GM19324 (cell line): Measurements from ENCODE around the gene SMAD3.

ENCODE experiments used
- ATAC-seq: cut with Tn5 transposase; IDR thresholded peaks from one replicate; pipeline ENCODE4 v1.9.1; 2021; ENCODE audit warnings: mild to moderate bottlenecking, moderate library complexity; ENCODE audit not compliant: unreplicated experiment, low FRiP score

SMAD3 gene

GRCh38 chr15:67175643-67176071 lies 110.3 kb downstream of the SMAD3 start:
- ATAC-seq = no peak

DNA sequence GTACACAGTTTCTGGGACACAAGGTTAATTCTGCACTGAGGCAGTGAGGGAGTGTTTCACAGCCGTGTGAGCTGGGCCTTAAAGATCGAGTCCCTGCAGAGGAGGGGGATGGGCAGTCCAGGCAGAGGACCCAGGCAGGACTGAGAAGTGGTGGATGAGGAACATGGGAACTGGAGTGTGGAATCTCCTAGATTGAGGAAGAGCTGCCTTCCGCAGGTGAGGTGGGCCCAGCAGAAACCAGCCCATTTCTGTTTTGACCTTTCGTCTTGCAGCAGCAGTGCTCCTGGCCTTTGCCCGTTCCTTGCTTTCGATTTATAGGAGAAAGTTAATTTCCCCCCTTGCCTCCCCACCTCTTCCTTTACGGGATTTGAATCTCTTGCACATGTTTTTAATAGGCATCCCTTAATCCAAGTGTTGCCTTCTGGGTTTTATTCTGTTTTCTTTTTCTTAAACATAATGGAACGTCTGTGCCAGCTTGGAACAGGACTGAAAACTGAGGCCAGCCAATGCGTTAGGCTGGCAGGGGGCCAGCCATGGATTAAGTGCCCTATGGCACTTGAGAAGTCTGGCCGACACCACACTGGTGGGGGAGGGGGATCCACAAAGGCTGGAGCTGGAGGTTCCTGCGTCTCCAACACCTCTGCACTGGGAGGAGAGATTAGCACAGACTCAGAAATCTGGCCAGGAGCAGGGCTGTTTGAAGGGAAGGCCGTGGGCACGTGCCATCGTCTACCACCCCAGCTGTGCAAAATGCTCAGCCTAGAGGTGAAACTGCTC lies 111.0 kb downstream of the SMAD3 start:
- ATAC-seq = no peak

DNA sequence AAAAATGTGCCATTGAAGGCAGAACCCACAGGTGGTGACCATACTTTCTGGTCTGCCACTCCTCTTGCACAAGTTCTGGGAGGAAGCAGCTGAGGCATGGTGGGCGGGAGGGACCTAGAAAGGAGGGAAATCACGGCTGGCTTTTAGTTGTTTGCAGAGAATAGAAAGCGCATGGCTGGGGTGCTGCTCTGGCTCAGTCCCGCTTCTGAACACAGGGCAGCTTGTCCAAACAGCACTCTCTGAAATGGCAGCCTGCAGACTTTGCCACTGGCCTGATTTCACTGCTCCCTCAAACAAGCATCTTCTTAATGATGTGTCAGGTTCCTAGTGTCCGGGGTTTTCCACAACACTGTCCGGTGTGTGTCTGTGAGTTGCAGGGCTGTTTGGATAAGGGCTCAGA lies 112.3 kb downstream of the SMAD3 start:
- ATAC-seq = no peak

DNA sequence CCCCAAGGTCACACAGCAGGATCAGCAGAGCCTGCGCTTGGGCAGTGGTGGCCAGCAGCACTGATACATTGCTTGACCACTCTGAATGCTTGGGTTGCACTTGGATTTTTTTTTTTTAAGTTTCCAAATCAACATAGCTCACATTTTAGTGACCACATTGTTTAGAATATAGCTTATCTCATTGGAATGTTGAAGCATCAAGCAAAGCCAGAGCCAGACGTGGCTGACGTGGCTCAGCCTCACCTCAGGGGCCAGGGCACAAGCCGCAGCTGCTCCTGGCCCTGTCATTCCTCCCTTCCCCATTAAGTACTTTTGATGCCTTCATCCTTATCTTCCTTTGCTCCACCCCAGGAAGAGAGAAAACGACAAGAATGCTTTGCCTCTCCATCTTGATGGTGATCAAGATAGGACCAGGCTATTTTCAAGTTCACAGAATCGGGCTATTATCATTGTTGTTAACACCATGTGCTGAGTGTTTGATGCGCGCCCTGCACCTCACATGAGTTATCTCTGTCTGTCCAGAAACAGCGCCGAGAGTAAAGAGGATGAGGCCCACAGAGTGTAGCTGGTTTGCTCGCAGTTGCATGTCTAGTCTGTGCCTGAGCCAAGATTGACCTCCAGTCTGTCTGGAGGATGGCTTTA lies 113.3 kb downstream of the SMAD3 start:
- no peak for ATAC-seq

- ATAC-seq = no peak
Measured at GRCh38 chr15:67179411-67179995, 114.1 kb downstream of the SMAD3 start.

DNA sequence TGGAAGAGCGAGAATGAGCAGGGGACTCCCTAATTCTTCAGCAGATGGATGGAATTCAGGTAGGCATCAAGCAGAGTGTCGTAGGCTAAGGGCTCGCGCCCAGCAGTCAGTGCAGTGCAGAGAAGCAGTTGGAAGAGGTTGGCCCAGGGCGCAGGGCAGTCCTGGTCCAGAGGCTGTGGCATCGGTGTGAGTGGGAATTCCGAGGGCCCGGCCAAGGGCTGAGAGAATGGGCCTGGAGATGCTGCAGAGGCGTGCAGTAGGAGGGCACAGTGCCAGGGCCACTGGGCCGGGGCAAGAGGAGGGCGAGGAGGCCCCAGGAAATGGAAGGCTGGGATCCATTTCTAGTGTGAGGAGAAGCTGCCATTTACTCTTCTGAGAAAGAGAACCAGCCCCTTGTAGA lies 114.6 kb downstream of the SMAD3 start:
- no peak for ATAC-seq

DNA sequence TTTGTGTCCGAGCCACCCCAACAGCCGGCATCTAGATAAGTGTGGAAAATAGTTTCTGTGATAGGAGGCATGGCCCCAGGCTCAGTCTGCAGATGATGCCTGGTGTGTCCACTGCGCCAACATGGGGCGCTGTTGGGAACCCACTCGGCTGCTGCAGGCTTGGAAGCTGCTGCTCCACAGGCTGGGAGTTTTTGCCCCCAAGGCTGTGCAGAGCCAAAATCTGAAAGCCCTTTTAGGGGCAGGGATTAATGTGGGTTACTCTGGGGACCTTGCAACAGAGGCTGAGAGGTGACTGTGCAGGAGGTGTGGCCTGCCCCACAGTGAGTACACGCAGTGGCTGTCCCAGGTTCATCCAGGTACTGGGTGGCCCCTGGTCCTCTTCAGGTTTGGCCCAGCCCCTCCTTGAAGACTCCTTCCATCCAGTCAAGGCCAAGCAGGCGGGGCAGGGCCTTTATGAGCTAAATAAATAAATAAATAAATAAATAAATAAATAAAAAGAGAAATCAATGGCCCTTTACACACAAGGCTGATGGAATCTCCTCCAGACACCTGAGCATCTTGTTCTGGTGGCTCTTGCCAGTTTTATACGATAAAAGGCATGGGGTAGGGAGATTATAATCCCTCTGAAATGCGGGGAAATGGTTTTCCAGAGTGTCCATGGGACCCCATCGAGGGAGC lies 115.3 kb downstream of the SMAD3 start:
- no peak for ATAC-seq

- ATAC-seq = no peak
Measured at GRCh38 chr15:67181221-67181639, 115.8 kb downstream of the SMAD3 start.

DNA sequence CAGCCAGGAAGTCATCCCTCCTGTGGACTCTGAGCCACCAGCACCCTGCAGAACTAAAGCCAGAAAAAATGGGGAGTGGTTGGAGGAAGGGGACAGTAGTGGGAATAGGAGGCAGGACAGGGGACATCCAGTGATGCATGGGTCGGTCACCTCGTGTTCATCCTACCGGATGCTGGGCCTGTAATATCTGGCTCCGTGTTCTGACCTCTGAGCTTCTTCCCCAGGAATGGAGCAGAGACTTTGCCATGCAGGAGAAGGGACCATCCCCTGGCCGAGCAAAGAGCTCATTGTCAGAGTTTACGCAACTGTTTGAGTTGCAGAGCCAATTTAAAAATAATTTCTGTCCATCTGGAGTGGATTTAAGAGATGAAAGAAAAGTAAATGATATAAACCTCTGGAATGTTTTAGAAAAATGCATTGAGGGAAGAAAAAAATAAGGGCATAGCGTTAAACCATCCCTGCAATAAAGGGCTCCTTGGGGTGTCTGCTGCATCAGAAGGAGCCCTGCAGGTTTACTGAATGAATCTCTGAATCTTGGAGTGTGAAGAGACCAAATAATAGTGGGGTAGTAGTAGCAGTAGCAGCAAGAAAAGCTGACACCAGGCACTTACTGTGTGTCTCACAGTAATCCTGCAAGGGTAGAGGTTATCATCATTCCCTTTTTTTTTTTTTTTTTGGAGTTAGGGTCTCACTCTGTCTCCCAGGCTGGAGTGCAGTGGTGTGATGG lies 118.2 kb downstream of the SMAD3 start:
- ATAC-seq = no peak

DNA sequence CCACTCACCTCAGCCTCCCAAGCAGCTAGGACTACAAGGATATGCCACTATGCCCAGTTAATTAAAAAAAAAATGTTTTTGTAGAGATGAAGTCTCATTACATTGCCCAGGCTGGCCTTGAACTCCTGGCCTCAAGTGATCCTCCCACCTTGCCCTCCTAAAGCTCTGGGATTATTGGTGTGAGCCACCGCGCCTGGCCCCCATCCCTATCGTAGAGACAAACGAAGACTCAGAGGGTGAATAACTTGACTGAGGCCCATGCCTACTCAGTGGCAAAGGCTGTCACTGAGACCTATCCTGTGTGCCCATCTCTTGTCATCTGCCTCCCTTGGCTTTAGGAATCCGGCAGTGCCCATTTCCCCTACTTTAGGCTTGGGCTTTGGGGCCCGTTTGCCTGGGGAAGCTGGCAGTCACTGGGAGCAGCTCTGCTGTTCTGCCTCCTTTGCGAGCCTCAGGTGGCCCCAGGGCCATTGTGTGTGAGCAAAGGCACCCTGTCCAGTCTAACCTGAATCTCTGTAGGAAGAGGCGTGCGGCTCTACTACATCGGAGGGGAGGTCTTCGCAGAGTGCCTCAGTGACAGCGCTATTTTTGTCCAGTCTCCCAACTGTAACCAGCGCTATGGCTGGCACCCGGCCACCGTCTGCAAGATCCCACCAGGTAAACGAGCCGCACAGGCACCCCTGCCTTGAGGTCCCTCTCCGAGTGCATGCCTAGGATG lies 119.0 kb downstream of the SMAD3 start:
- ATAC-seq = no peak

DNA sequence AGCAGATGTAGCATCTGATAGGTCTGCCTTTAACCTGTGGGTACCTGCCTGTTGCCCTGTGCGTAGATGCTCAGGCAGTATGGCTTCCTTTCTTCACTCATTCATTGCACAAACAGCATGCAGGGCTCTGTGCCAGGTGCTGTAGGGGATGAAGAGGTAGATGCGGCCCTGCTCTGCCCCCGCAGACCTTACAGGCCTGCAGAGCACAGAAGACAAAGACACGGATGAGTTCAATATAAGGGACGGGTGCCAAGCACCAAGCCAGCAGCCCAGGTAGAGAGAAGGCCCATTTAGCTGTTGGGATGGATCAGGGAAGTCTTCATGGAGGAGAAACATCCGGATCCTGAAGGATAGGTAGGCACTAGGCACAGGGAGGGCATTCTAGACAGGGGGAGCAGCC lies 119.6 kb downstream of the SMAD3 start:
- no peak for ATAC-seq

DNA sequence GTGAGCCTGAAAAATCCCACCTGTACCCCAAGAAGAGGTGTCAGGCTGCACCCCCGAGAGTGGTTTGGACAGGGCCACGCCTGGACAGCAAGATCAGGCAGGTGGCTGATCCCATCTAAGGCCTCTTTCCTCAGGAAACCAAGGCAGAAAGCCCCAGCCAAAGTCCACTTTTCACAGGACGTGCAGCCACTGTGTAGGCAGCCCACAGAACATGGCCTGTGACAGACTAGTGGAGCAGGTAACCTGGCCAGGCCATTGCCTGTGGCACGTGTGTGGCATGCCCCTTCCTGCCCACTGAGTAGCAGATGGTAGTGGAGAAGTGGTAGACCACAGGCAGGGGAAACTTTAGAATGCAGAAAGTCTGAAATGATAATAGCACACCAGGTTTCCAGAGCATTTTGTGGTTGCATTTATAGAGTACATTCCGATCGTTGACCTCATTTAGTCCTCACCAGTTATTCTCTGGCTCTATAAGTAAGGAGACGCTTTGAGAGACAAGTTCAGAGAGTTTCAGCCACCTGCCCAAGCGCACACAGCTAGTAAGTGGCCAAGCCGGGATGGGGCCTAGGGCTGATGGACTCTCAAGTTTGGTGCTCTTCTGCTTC lies 120.3 kb downstream of the SMAD3 start:
- no peak for ATAC-seq

- ATAC-seq = no peak
Measured at GRCh38 chr15:67186226-67186649, 120.8 kb downstream of the SMAD3 start.

- no peak for ATAC-seq
Measured at GRCh38 chr15:67186688-67187087, 121.3 kb downstream of the SMAD3 start.

DNA sequence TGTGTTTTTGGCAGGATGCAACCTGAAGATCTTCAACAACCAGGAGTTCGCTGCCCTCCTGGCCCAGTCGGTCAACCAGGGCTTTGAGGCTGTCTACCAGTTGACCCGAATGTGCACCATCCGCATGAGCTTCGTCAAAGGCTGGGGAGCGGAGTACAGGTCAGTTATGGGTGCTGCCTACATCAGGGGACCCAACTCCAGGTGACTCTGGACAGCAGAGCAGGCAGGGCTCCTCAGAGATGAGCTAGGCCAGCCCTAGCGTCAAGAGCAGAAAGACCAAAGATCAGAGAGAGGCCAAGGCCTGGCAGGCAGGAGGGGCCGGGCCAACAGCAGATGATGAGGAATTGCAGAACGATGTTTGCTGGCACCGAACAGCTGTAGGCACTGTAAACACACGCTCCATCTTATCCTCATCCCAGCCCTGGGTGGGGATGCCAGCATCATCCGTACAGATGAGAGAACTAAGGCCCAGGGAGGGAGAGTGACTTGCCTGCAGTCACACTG lies 122.0 kb downstream of the SMAD3 start:
- no peak for ATAC-seq

DNA sequence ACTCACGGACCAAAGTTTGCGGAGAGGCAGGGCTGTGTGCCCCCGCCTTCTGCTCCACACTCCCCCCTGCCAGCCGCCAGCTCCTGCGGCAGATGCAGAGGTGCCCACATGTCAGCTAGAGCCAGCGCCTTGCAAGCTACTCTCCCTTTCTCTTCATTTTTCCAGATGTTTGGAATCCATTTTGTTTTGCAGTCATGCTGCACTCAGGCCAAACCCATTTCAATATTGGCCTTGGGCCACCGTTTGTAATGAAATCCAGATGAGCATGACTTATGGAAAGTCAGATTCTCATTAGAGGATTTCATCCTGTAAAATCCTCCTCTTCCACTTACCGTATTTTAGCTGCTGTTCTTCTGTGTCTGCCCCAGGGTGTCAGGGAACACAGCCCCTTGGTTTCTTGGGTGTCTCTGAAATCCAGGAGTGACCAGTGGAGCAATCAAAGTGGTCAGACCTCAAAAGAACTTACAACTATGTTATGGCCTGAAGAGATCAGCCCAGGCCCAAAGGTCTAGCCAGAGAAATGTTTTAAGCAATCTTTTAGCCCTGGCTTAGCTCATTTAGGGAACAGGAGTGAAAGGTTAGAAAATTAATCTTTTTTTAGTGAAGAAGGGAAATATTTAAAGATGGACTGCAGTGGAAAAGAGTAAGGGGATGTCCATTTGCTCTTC lies 123.3 kb downstream of the SMAD3 start:
- ATAC-seq = no peak

GRCh38 chr15:67189326-67190051 lies 124.1 kb downstream of the SMAD3 start:
- ATAC-seq = no peak

DNA sequence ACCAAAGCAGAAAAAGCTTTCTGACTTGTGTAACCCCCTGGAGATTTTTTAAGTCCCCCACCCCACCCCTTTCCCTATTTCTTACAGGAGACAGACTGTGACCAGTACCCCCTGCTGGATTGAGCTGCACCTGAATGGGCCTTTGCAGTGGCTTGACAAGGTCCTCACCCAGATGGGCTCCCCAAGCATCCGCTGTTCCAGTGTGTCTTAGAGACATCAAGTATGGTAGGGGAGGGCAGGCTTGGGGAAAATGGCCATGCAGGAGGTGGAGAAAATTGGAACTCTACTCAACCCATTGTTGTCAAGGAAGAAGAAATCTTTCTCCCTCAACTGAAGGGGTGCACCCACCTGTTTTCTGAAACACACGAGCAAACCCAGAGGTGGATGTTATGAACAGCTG lies 124.9 kb downstream of the SMAD3 start:
- ATAC-seq = no peak
